Brain microvascular endothelial cell (primary cell): ENCODE data around the gene CXCL12.

Source experiments
- DNase-seq: peaks from one replicate; pipeline ENCODE4 v3.0.0-alpha.2; 2020
- H3K27ac ChIP-seq: fragments of 250-450 bp; sonication (Bioruptor Pico); 2 replicates; pipeline ENCODE4 v1.5.1; 2020; ENCODE audit warnings: mild to moderate bottlenecking, moderate library complexity
- H3K27me3 ChIP-seq: fragments of 250-450 bp; sonication (Bioruptor Pico); replicated peaks from 2 replicates; pipeline ENCODE4 v1.5.1; 2020; ENCODE audit warnings: mild to moderate bottlenecking
- H3K36me3 ChIP-seq: fragments of 250-450 bp; sonication (Bioruptor Pico); replicated peaks from 2 replicates; pipeline ENCODE4 v1.5.1; 2020; ENCODE audit warnings: mild to moderate bottlenecking
- H3K4me3 ChIP-seq: 2 replicates; pipeline ENCODE4 v1.5.1; 2011; ENCODE audit warnings: low read depth, mild to moderate bottlenecking, control low read depth, low read length, moderate library complexity
- CTCF ChIP-seq: IDR thresholded peaks from 2 replicates; pipeline ENCODE4 v1.5.1; 2011; ENCODE audit warnings: low read depth, mild to moderate bottlenecking, moderate library complexity, low read length, control low read depth, inconsistent platforms; ENCODE audit errors: missing control alignments
- in situ Hi-C: cut with HindIII; loops from 2 replicates; pipeline ENCODE4 v1.10.0; 2017; ENCODE audit warnings: low sequenced_read_pairs, low pct_ligation_motif_present

CXCL12 gene

GRCh38 chr10:44424298-44424697 is 39.4 kb upstream of the CXCL12 start:
- H3K27ac ChIP-seq, result no peak overlapping the region
- DNase-seq, result no peak
- no peak overlapping the region for H3K4me3 ChIP-seq
- H3K36me3 ChIP-seq, result no peaks in the 10 kb centered on the region
- no peaks in the 10 kb centered on the region for H3K27me3 ChIP-seq
- in situ Hi-C loops, result no loop called here
- no peak for TF ChIP-seq CTCF

GRCh38 chr10:44422570-44423101 is 37.7 kb upstream of the CXCL12 start:
- in situ Hi-C loops, result no loop called here
- DNase-seq, result no peak
- no peak for TF ChIP-seq CTCF
- H3K4me3 ChIP-seq, result no peak overlapping the region
- H3K27me3 ChIP-seq, result no peaks in the 10 kb centered on the region
- no peak overlapping the region for H3K27ac ChIP-seq
- H3K36me3 ChIP-seq, result no peaks in the 10 kb centered on the region

GRCh38 chr10:44422153-44422552 is 37.3 kb upstream of the CXCL12 start:
- Histone ChIP-seq H3K4me3 (no peak overlapping the region), H3K27me3 (no peaks in the 10 kb centered on the region), H3K36me3 (no peaks in the 10 kb centered on the region), H3K27ac (no peak overlapping the region)
- no peak for TF ChIP-seq CTCF
- no peak for DNase-seq
- in situ Hi-C loops, result no loop called here

- in situ Hi-C loops, result no loop called here
- no peak for DNase-seq
Observed at GRCh38 chr10:44419790-44420549, 35.1 kb upstream of the CXCL12 start.

GRCh38 chr10:44418637-44419036 is 33.7 kb upstream of the CXCL12 start:
- no peak for DNase-seq
- H3K27me3 ChIP-seq, result no peaks in the 10 kb centered on the region
- in situ Hi-C loops, result no loop called here
- no peak overlapping the region for H3K4me3 ChIP-seq
- TF ChIP-seq CTCF, result no peak
- no peaks in the 10 kb centered on the region for H3K36me3 ChIP-seq
- H3K27ac ChIP-seq, result no peak overlapping the region

More at GRCh38 chr10:44419790-44420549, 35.1 kb upstream of the CXCL12 start:
- no peak for TF ChIP-seq CTCF
- no peaks in the 10 kb centered on the region for H3K27me3 ChIP-seq
- H3K4me3 ChIP-seq, result no peak overlapping the region
- no peak overlapping the region for H3K27ac ChIP-seq
- no peaks in the 10 kb centered on the region for H3K36me3 ChIP-seq
